Measurements from ENCODE around the gene PEX13. TPM values are rescaled to one million over a fixed set of nuclear protein-coding genes. Genes with fewer than 3 reads are reported as not detected.

PEX13 gene
- total RNA-seq, 1 experiment from 2014 or later, result 22.4 TPM

DNA sequence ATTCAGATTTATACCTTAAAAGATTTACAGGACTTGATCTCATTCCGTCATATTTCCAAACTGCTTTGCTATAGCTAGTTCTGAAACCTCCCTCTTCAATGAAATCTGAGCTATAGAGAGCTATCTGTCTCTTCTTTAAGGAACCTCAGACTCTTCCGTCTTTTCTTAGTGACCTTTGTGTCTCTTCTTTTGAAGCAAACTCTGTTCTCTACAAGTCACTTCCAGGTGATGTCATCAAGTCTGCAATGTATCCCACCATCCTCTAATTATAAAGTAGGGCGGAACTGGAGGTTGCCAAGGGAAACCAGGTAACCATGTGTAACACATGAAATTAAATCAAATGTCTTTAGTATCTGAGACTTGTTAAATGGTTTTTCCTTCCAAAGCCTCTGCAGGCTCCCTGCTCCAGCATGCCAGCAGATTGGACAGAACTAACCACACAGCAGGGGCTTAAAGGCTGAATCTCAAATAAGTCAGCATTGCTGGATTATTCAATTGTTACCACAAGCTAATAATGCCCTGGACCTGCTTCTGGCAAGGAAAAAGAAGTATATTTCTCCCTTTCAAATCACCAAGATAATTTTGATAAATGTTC is 41.2 kb upstream of the PEX13 start:
- H2BK120ac ChIP-seq (ENCODE audit: low read depth, low read length, poor library complexity, severe bottlenecking), result no peak overlapping the region
- no peak overlapping the region for H3K9ac ChIP-seq (ENCODE audit: extremely low read depth, insufficient read length, low read length)
- Mint-ChIP-seq H3K27me3 (ENCODE audit: low read depth) (no peaks in the 10 kb centered on the region), H3K27ac (no peak overlapping the region), H3K36me3 (ENCODE audit: insufficient read depth in 1 of 3, low read depth in 3 of 3) (no peaks in the 10 kb centered on the region), H3K4me1 (no peaks in the 10 kb centered on the region), H3K4me3 (no peak overlapping the region), H3K9me3 (no peaks in the 10 kb centered on the region)
- H3K23ac ChIP-seq (ENCODE audit: insufficient read length, low read depth, low read length), result no peak overlapping the region
- no peak overlapping the region for H2BK5ac ChIP-seq (ENCODE audit: insufficient read length, low read length)
- no peak overlapping the region for H4K91ac ChIP-seq (ENCODE audit: insufficient read length, low read depth, low read length)
- H3K4me1 ChIP-seq (ENCODE audit: insufficient read depth, low read length), result no peaks in the 10 kb centered on the region
- H3K23me2 ChIP-seq (ENCODE audit: insufficient read length, low read depth, low read length, poor library complexity, severe bottlenecking), result no peaks in the 10 kb centered on the region
- no peak overlapping the region for H3K4me2 ChIP-seq (ENCODE audit: insufficient read depth, insufficient read length, low read length)
- no peak overlapping the region for H2AK5ac ChIP-seq (ENCODE audit: insufficient read length, low read length)
- no peak overlapping the region for H3T11ph ChIP-seq (ENCODE audit: low read length)
- H2AFZ ChIP-seq (ENCODE audit: low read length), result no peak overlapping the region
- H3K9me3 ChIP-seq (ENCODE audit: control insufficient read depth, low read depth, low read length), result no peaks in the 10 kb centered on the region
- H3K14ac ChIP-seq (ENCODE audit: insufficient read depth, low read length), result no peak overlapping the region
- no peak overlapping the region for H2BK12ac ChIP-seq (ENCODE audit: insufficient read length, low read depth, low read length)
- no peaks in the 10 kb centered on the region for H3K27me3 ChIP-seq (ENCODE audit: insufficient read depth, low read length)
- no peak overlapping the region for H2BK15ac ChIP-seq (ENCODE audit: low read depth, low read length)
- H3K4ac ChIP-seq (ENCODE audit: low read depth, low read length), result no peak overlapping the region
- no CpG with 5 or more reads among the region's 3 CpGs for WGBS (ENCODE audit: extremely low coverage, insufficient read length, low lambda C conversion rate)
- TF ChIP-seq, protein P1, sequence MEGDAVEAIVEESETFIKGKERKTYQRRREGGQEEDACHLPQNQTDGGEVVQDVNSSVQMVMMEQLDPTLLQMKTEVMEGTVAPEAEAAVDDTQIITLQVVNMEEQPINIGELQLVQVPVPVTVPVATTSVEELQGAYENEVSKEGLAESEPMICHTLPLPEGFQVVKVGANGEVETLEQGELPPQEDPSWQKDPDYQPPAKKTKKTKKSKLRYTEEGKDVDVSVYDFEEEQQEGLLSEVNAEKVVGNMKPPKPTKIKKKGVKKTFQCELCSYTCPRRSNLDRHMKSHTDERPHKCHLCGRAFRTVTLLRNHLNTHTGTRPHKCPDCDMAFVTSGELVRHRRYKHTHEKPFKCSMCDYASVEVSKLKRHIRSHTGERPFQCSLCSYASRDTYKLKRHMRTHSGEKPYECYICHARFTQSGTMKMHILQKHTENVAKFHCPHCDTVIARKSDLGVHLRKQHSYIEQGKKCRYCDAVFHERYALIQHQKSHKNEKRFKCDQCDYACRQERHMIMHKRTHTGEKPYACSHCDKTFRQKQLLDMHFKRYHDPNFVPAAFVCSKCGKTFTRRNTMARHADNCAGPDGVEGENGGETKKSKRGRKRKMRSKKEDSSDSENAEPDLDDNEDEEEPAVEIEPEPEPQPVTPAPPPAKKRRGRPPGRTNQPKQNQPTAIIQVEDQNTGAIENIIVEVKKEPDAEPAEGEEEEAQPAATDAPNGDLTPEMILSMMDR (conservative IDR thresholded peaks at IDR 0.05), result no peak
- H3K79me2 ChIP-seq (ENCODE audit: insufficient read depth, low read length), result no peaks in the 10 kb centered on the region
- no peak overlapping the region for H3K27ac ChIP-seq (ENCODE audit: insufficient read length, low read depth, low read length)
- H3K79me1 ChIP-seq (ENCODE audit: insufficient read depth, low read depth, low read length, poor library complexity, severe bottlenecking), result no peaks in the 10 kb centered on the region
- H3K18ac ChIP-seq (ENCODE audit: insufficient read length, low read depth, low read length), result no peak overlapping the region
- H4K5ac ChIP-seq (ENCODE audit: insufficient read length, low read depth, low read length), result no peak overlapping the region
- H2BK20ac ChIP-seq (ENCODE audit: low read depth, low read length, poor library complexity, severe bottlenecking), result no peak overlapping the region
- no peak overlapping the region for H3K56ac ChIP-seq (ENCODE audit: insufficient read length, low read depth, low read length)
- H4K8ac ChIP-seq (replicated peaks; ENCODE audit: insufficient read length, low read depth, low read length), result no peak overlapping the region
- no peak for DNase-seq
- H4K20me1 ChIP-seq (ENCODE audit: control insufficient read depth, insufficient read depth, insufficient read length), result no peaks in the 10 kb centered on the region

Measured in H9 (cell line).